Fibroblast of villous mesenchyme (primary cell): ENCODE results near the gene CFAP100. TPM values are rescaled to one million over a fixed set of nuclear protein-coding genes. Genes with fewer than 3 reads are reported as not detected.

Experiments used
- DNase-seq: peaks from one replicate; pipeline ENCODE4 v3.0.0-alpha.2; 2010; ENCODE audit warnings: low read depth
- H3K4me3 ChIP-seq: 2 replicates; pipeline ENCODE4 v1.5.1; 2011; ENCODE audit warnings: low read depth, mild to moderate bottlenecking, low read length
- total RNA-seq: library from RNA; depleted of rRNA; stranded (reverse); fragments of >200 nt; gene quantifications from 2 replicates; pipeline ENCODE4 v1.2.3, GENCODE V29; 2012
- TF ChIP-seq, protein P1 (sequence below): IDR thresholded peaks from 2 replicates; pipeline ENCODE4 v1.5.1; 2012; ENCODE audit warnings: low read depth, mild to moderate bottlenecking, low read length; ENCODE audit not compliant: insufficient read depth

Gene CFAP100
- total RNA-seq, 1 donor: not detected

DNA sequence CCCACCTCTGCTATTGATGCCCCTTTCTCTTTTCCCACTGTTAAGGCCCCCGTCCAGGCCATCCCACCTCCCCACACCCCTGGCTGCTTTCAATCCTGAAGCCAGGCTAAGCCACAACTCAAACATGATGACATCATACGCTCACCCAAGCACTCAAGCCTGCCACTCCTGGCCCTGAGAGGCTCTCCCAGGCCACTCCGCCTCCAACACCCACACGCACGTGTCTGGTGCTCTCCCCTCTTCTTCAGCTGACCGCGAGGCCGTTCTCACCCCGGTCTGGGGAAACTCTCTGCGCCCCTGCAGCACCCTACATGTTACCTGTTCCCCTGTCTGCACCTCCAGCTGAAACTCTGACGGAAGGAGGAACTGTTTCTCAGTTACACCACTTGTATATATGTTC is 74.8 kb downstream of the CFAP100 start:
- no peak overlapping the region for H3K4me3 ChIP-seq
- TF ChIP-seq, protein P1, sequence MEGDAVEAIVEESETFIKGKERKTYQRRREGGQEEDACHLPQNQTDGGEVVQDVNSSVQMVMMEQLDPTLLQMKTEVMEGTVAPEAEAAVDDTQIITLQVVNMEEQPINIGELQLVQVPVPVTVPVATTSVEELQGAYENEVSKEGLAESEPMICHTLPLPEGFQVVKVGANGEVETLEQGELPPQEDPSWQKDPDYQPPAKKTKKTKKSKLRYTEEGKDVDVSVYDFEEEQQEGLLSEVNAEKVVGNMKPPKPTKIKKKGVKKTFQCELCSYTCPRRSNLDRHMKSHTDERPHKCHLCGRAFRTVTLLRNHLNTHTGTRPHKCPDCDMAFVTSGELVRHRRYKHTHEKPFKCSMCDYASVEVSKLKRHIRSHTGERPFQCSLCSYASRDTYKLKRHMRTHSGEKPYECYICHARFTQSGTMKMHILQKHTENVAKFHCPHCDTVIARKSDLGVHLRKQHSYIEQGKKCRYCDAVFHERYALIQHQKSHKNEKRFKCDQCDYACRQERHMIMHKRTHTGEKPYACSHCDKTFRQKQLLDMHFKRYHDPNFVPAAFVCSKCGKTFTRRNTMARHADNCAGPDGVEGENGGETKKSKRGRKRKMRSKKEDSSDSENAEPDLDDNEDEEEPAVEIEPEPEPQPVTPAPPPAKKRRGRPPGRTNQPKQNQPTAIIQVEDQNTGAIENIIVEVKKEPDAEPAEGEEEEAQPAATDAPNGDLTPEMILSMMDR: no peak
- DNase-seq: no peak

- H3K4me3 ChIP-seq: peak overlapping the region; percentile 21
- DNase-seq: peak; percentile 95
Observed at GRCh38 chr3:126472277-126473006, 77.7 kb downstream of the CFAP100 start.

GRCh38 chr3:126473292-126474168 is 78.8 kb downstream of the CFAP100 start:
- TF ChIP-seq, protein P1: no peak
- H3K4me3 ChIP-seq: peak overlapping the region; percentile 41
- DNase-seq: no peak

More at GRCh38 chr3:126472277-126473006, 77.7 kb downstream of the CFAP100 start:
- TF ChIP-seq, protein P1: no peak

- DNase-seq: peak; percentile 48
- peak overlapping the region; percentile 76 for H3K4me3 ChIP-seq
- TF ChIP-seq, protein P1: no peak
Observed at GRCh38 chr3:126474498-126475412, 80.0 kb downstream of the CFAP100 start.

GRCh38 chr3:126475413-126476114 is 80.9 kb downstream of the CFAP100 start, which contains the start of gene ZXDC:
Gene ZXDC, minus strand, starts transcription at chr3:126475891. Its CDS starts 26 bp downstream, at chr3:126475865.
- TF ChIP-seq, protein P1: peak; percentile 33
- peak; percentile 94 for DNase-seq
- peak within 1 kb of the TSS; percentile 76 for H3K4me3 ChIP-seq
